Adrenal gland (tissue), 12 donors: ENCODE data around the gene MAP3K14. TPM values are rescaled to one million over a fixed set of nuclear protein-coding genes. Genes with fewer than 3 reads are reported as not detected.

Experiments used
- DNase-seq, 7 donors: peaks; one replicate each; pipeline ENCODE4 v3.0.0-alpha.2; 2019 to 2020
- H3K27ac ChIP-seq, 5 donors: fragments of 200-600 bp; sonication (generic) in 4 of 5; 1 replicate in 3 of 5; 2 replicates in 2 of 5; pipeline versions ENCODE4 v1.5.1 to v1.8.0; 2016 to 2020; ENCODE audit warnings: mild to moderate bottlenecking in 1 of 5
- H3K27me3 ChIP-seq: fragments of 200-600 bp; 2 replicates; pipeline ENCODE4 v1.8.0; 2021
- H3K36me3 ChIP-seq, 2 donors: fragments of 200-600 bp; replicated peaks in 1 of 2; 1 replicate in 1 of 2; 2 replicates in 1 of 2; pipeline versions ENCODE4 v1.5.1 to v1.8.0; 2018 to 2022
- H3K4me1 ChIP-seq, 2 donors: fragments of 200-600 bp; replicated peaks in 1 of 2; 1 replicate in 1 of 2; 2 replicates in 1 of 2; pipeline versions ENCODE4 v1.5.1 to v1.8.0; 2018 to 2021
- H3K4me3 ChIP-seq, 4 donors: fragments of 200-600 bp; sonication (generic) in 3 of 4; one replicate each; pipeline ENCODE4 v1.5.1; 2016 to 2018
- H3K9me3 ChIP-seq, 3 donors: fragments of 200-600 bp; sonication (generic) in 1 of 3; replicated peaks in 1 of 3; 1 replicate in 2 of 3; 2 replicates in 1 of 3; pipeline versions ENCODE4 v1.5.1 to v1.8.0; 2016 to 2021
- CTCF ChIP-seq, 6 experiments: fragments of 450-650 bp in 4 of 6; fragments of 200-600 bp in 2 of 6; sonication (generic) in 1 of 6; IDR thresholded peaks; 1 replicate in 5 of 6; 2 replicates in 1 of 6; pipeline versions ENCODE4 v1.5.1 to v1.8.0; 2016 to 2021; ENCODE audit warnings: antibody characterized with exemption in 6 of 6, mild to moderate bottlenecking in 2 of 6, moderate library complexity in 1 of 6
- POLR2A ChIP-seq, 2 donors: fragments of 450-650 bp; IDR thresholded peaks; one replicate each; pipeline ENCODE4 v1.6.1; 2017; ENCODE audit warnings: antibody characterized with exemption in 2 of 2, mild to moderate bottlenecking in 2 of 2, moderate library complexity in 1 of 2
- WGBS, 4 donors: extraction: QIAGEN DNeasy Blood & Tissue Kit in 2 of 4; methylation state at CpG; one replicate each; pipeline versions ENCODE4 v1.1.5 to v1.1.7; 2013 to 2017; 5-methylcytosine and 5-hydroxymethylcytosine counted together
- intact Hi-C, 2 donors: fragments of 100-400 bp; cut with DNase I; formaldehyde crosslinking; loops; one replicate each; pipeline versions ENCODE4 v1.14.1 to v1.15.0; 2022 to 2023
- polyA plus RNA-seq, 3 donors: library from polyadenylated mRNA; stranded (reverse); fragments of 200-250 nt in 2 of 3; fragments of 350-450 nt in 1 of 3; fragmentation: Illumina TruSeq in 1 of 3; extraction: RNeasy Lipid Tissue Mini Kit (QIAGEN cat#74804) in 1 of 3; gene quantifications; one replicate each; pipeline ENCODE4 v1.2.3, GENCODE V29; 2013 to 2014
- total RNA-seq, 9 donors: library from RNA; depleted of rRNA in 4 of 9; stranded (reverse); fragments of >200 nt in 4 of 9; fragments of 120-200 nt in 1 of 9; fragmentation: NEBNext Ultra II Directional in 1 of 9; extraction: Animal tissue kit (Norgen Biotek cat#: 25700) in 1 of 9; gene quantifications; one replicate each; pipeline versions ENCODE4 v1.1.0 to v1.2.4, GENCODE V29; 2013 to 2023
- donor health status: healthy with polysubstance abuse.
- donor health status: Bipolar disorder and iron deficiency.
- donor health status: DM: yes; HTN: yes; CAD: no.
- donor health status: DM: no; HTN: no; CAD: no.
- donor health status: DM: no; HTN: no; CAD: no.
- donor health status: DM: yes; HTN: yes; CAD: no.

The MAP3K14 gene
- total and polyA plus RNA-seq, 12 donors, result 2.4 to 14.7 (median 7.2) TPM

DNA sequence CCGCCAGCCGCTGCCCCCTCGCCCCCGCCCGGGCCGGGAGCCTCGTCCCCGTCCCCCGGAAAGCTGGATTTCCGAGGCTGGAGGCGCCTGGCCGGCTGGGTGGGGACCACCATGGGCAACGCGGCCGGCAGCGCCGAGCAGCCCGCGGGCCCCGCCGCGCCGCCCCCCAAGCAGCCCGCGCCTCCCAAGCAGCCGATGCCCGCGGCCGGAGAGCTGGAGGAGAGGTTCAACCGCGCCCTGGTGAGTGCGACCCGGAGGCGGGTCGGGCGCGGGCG lies 94.9 kb downstream of the MAP3K14 start:
- peak overlapping the region in 1 of 5 donors; percentile 44 for H3K27ac ChIP-seq
- H3K36me3 ChIP-seq, result no peaks in the 10 kb centered on the region
- DNase-seq, result no peak
- H3K4me3 ChIP-seq, result peak overlapping the region in 1 of 4 donors; percentile 79
- peaks cover 0 to 7% of the 10 kb centered on the region in 2 donors for H3K4me1 ChIP-seq
- no peaks in the 10 kb centered on the region for H3K9me3 ChIP-seq
- WGBS, 4 donors, result 0 to 1% (median 1%) methylated on average over 15 to 38 of the region's 38 CpGs; no CpG with 5 or more reads in 1 of the 4 donors
- intact Hi-C loops, result loop anchor here in 1 of 2 donors (5.0 to 10.0 kb wide), 2 partner anchors 165 to 613 kb away; no protein-coding TSS in a partner anchor
- no peak for TF ChIP-seq CTCF (IDR thresholded peaks at IDR 0.05)
- no peak for TF ChIP-seq POLR2A (IDR thresholded peaks at IDR 0.05)
- no peaks in the 10 kb centered on the region for H3K27me3 ChIP-seq

- H3K36me3 ChIP-seq, result no peaks in the 10 kb centered on the region
- H3K4me1 ChIP-seq, result peaks cover 0 to 7% of the 10 kb centered on the region in 2 donors
- no peak for TF ChIP-seq POLR2A (IDR thresholded peaks at IDR 0.05)
- H3K27ac ChIP-seq, result peak within 1 kb of the TSS in 1 of 5 donors; percentile 44
- H3K4me3 ChIP-seq, result peak within 1 kb of the TSS in 2 of 4 donors; percentile 6 to 79
- 3 to 23% (median 6%) methylated on average over 9 to 98 of the region's 98 CpGs for WGBS, 4 donors
- intact Hi-C loops, result loop anchor here in 1 of 2 donors (5.0 to 10.0 kb wide), 2 partner anchors 166 to 613 kb away; no protein-coding TSS in a partner anchor
- no peaks in the 10 kb centered on the region for H3K9me3 ChIP-seq
- DNase-seq, result peak in 4 of 7 donors; percentile 36 to 40 (median 39)
- no peaks in the 10 kb centered on the region for H3K27me3 ChIP-seq
These were observed 95.5 kb downstream of the MAP3K14 start, which contains the start of gene FMNL1 for GRCh38 chr17:45221081-45222013. Gene FMNL1, plus strand, starts transcription at chr17:45221885. Its CDS starts 240 bp downstream, at chr17:45222125.

DNA sequence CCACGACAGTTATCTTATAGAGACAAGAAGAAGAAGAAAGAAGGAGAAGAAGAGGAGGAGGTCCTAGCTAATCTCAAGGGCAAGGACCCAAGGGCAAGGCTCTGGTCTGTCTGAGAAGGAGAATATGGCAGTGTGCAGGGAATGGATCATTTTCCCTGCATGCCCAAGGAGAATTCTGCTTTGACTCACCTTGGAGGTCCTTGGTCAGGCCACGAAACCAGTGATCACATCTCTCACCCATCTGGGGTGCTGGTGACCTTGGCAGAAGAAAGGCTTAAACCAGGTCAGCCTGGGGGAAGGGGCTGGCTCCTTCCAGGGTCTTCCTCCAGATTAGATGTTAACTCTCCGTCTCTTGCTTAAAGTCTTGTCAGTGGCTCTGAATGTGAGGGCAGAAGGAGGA lies 96.7 kb downstream of the MAP3K14 start:
- TF ChIP-seq CTCF (IDR thresholded peaks at IDR 0.05), result no peak
- no peak for TF ChIP-seq POLR2A (IDR thresholded peaks at IDR 0.05)
- no peak overlapping the region for H3K27ac ChIP-seq
- peaks cover 0 to 7% of the 10 kb centered on the region in 2 donors for H3K4me1 ChIP-seq
- no peaks in the 10 kb centered on the region for H3K27me3 ChIP-seq
- DNase-seq, result no peak
- H3K36me3 ChIP-seq, result no peaks in the 10 kb centered on the region
- WGBS, 4 donors, result 55 to 70% (median 63%) methylated on average over 3 of the region's 3 CpGs
- intact Hi-C loops, result loop anchor here in 1 of 2 donors (5.0 to 10.0 kb wide), 2 partner anchors 167 to 615 kb away; no protein-coding TSS in a partner anchor
- no peak overlapping the region for H3K4me3 ChIP-seq
- no peaks in the 10 kb centered on the region for H3K9me3 ChIP-seq

DNA sequence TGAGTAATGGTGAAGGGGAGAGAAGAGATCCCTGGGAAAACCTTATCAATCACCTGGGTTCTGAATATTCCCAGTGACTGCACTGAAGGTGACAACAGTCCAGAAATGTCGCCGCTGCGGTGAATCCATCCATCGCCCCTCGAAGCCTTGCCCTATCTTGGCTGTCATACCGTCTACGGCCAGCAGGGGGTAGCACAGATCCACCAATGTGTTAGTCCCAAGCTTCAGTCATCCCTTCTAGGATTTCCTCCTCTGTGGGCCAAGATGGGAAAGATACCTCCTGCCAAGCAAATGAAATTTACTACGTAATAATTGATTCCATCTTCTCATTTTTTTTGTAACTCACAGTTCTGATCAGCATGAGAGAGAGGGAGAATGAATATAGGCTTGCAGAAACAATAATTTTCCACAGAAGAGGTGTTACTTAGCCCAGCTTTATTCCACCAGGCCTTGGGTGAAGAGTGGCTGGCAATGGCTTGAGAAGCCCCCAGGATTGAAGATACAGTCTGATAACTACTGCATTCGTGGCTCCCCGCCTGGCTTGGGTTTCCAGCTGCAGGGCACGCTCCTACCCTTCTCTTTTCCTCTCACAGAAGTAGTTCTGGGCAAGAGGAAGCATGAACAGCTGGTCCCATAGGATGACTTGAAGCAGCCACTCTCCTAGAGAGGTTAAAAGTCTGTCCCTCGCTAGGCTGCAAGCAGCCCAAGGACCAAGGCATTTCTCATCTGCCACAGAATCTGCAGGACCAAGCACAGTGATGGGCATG lies 97.7 kb downstream of the MAP3K14 start:
- TF ChIP-seq POLR2A (IDR thresholded peaks at IDR 0.05) (no peak), CTCF (IDR thresholded peaks at IDR 0.05) (peak; percentile 85 to 99 (median 96))
- Histone ChIP-seq H3K36me3 (no peaks in the 10 kb centered on the region), H3K4me3 (no peak overlapping the region), H3K27me3 (no peaks in the 10 kb centered on the region), H3K9me3 (no peaks in the 10 kb centered on the region), H3K27ac (no peak overlapping the region), H3K4me1 (peaks cover 0 to 7% of the 10 kb centered on the region in 2 donors)
- intact Hi-C loops, result no loop called here
- 8 to 14% (median 11%) methylated on average over 12 of the region's 12 CpGs for WGBS, 4 donors
- DNase-seq, result peak; percentile 77 to 97 (median 90)

Other genes with a start within 250 kb of the MAP3K14 start
- gene PLCD3, start 184.5 kb downstream of the MAP3K14 start, total RNA-seq, result 100 to 1,000 TPM in 5 of 9 donors, 10 to 100 TPM in 3, 1 to 10 TPM in 1; 5.8 to 246 (median 148) TPM
- 10 to 100 TPM; 33.2 to 68.1 (median 36.4) TPM for gene PLCD3, start 184.5 kb downstream of the MAP3K14 start, polyA plus RNA-seq
- gene ACBD4, start 181.3 kb downstream of the MAP3K14 start, total RNA-seq, result 10 to 100 TPM in 8 of 9 donors, 1 to 10 TPM in 1; 6.6 to 30.6 (median 19.1) TPM
- 10 to 100 TPM in 2 of 3 donors, 1 to 10 TPM in 1; 7.9 to 71.3 (median 44.5) TPM for gene ACBD4, start 181.3 kb downstream of the MAP3K14 start, polyA plus RNA-seq
- 100 to 1,000 TPM in 1 of 9 donors, 10 to 100 TPM in 8; 19.4 to 159 (median 44.0) TPM for gene HEXIM1, start 168.5 kb downstream of the MAP3K14 start, total RNA-seq
- gene HEXIM1, start 168.5 kb downstream of the MAP3K14 start, polyA plus RNA-seq, result 10 to 100 TPM; 23.3 to 26.0 (median 24.4) TPM
- 10 to 100 TPM in 8 of 9 donors, 1 to 10 TPM in 1; 8.5 to 28.1 (median 17.1) TPM for gene HEXIM2, start 155.1 kb downstream of the MAP3K14 start, total RNA-seq
- gene HEXIM2, start 155.1 kb downstream of the MAP3K14 start, polyA plus RNA-seq, result 10 to 100 TPM in 2 of 3 donors, 1 to 10 TPM in 1; 4.5 to 18.0 (median 14.7) TPM
- 10 to 100 TPM in 6 of 9 donors, 1 to 10 TPM in 2, under 1 TPM in 1; 0.72 to 20.3 (median 13.9) TPM for gene FMNL1, start 95.1 kb downstream of the MAP3K14 start, total RNA-seq
- gene FMNL1, start 95.1 kb downstream of the MAP3K14 start, polyA plus RNA-seq, result 10 to 100 TPM in 2 of 3 donors, 1 to 10 TPM in 1; 3.6 to 31.9 (median 13.7) TPM
- under 1 TPM in 2 of 9 donors, not detected in 7; 0.06 to 0.11 TPM for gene SPATA32, start 54.9 kb downstream of the MAP3K14 start, total RNA-seq
- not detected for gene SPATA32, start 54.9 kb downstream of the MAP3K14 start, polyA plus RNA-seq
- 10 to 100 TPM in 7 of 9 donors, 1 to 10 TPM in 2; 2.8 to 25.4 (median 17.5) TPM for gene ARHGAP27, start 115.8 kb upstream of the MAP3K14 start, total RNA-seq
- gene ARHGAP27, start 115.8 kb upstream of the MAP3K14 start, polyA plus RNA-seq, result 10 to 100 TPM in 2 of 3 donors, 1 to 10 TPM in 1; 3.0 to 40.2 (median 19.4) TPM
- gene PLEKHM1, start 173.7 kb upstream of the MAP3K14 start, total RNA-seq, result 100 to 1,000 TPM in 1 of 9 donors, 10 to 100 TPM in 8; 10.1 to 152 (median 53.0) TPM
- gene PLEKHM1, start 173.7 kb upstream of the MAP3K14 start, polyA plus RNA-seq, result 10 to 100 TPM; 15.9 to 32.2 (median 17.4) TPM